GM23338 (cell line): ENCODE results near the gene ATP6V1E1. TPM values are rescaled to one million over a fixed set of nuclear protein-coding genes. Genes with fewer than 3 reads are reported as not detected.

Experiments used
- ATAC-seq: fragments of 200-7000 bp; cut with Tn5 transposase; 3 replicates; pipeline ENCODE4 v1.9.1; 2020
- DNase-seq: peaks from one replicate; pipeline ENCODE4 v3.0.0-alpha.2; 2015; ENCODE audit warnings: low spot score
- H2AFZ ChIP-seq: fragments of 200-600 bp; sonication (generic); 2 replicates; pipeline ENCODE4 v1.8.0; 2016; ENCODE audit warnings: antibody characterized with exemption, mild to moderate bottlenecking, moderate library complexity
- H3F3A ChIP-seq: fragments of 200-600 bp; sonication (generic); replicated peaks from 2 replicates; pipeline ENCODE4 v1.8.0; 2017; ENCODE audit warnings: antibody characterized with exemption, mixed run types, low read depth
- H3K27ac ChIP-seq: fragments of 200-600 bp; sonication (generic); 2 replicates; pipeline ENCODE4 v1.6.1; 2016; ENCODE audit warnings: low read depth
- H3K27me3 ChIP-seq: fragments of 200-600 bp; sonication (generic); 2 replicates; pipeline ENCODE4 v1.8.0; 2016; ENCODE audit warnings: mild to moderate bottlenecking, mixed run types, moderate library complexity; ENCODE audit not compliant: insufficient read depth
- H3K36me3 ChIP-seq: fragments of 200-600 bp; sonication (generic); 2 replicates; pipeline ENCODE4 v1.8.0; 2016; ENCODE audit warnings: mild to moderate bottlenecking; ENCODE audit not compliant: insufficient read depth
- H3K4me1 ChIP-seq: fragments of 200-600 bp; sonication (generic); 2 replicates; pipeline ENCODE4 v1.8.0; 2016; ENCODE audit warnings: mild to moderate bottlenecking, moderate library complexity; ENCODE audit not compliant: insufficient read depth
- H3K4me2 ChIP-seq: fragments of 200-600 bp; sonication (generic); 2 replicates; pipeline ENCODE4 v1.7.1; 2017; ENCODE audit warnings: mixed run types
- H3K4me3 ChIP-seq: fragments of 200-600 bp; sonication (generic); 2 replicates; pipeline ENCODE4 v1.6.1; 2016; ENCODE audit warnings: mixed run types
- H3K79me2 ChIP-seq: fragments of 200-600 bp; sonication (generic); replicated peaks from 2 replicates; pipeline ENCODE4 v1.8.0; 2017; ENCODE audit warnings: mild to moderate bottlenecking; ENCODE audit not compliant: insufficient read depth
- H3K9me2 ChIP-seq: fragments of 200-600 bp; sonication (generic); 2 replicates; pipeline ENCODE4 v1.8.0; 2017; ENCODE audit not compliant: insufficient read depth
- H4K20me1 ChIP-seq: fragments of 200-600 bp; sonication (generic); replicated peaks from 2 replicates; pipeline ENCODE4 v1.8.0; 2017; ENCODE audit warnings: mild to moderate bottlenecking; ENCODE audit not compliant: insufficient read depth
- H3K27ac Mint-ChIP-seq: 2 replicates; pipeline ENCODE4 v1.8.0; 2020; ENCODE audit warnings: inconsistent platforms, mild to moderate bottlenecking, moderate library complexity, mixed read lengths
- H3K27me3 Mint-ChIP-seq: 3 replicates; pipeline ENCODE4 v1.8.0; 2022; ENCODE audit warnings: low read depth, mild to moderate bottlenecking, moderate library complexity, mixed read lengths, inconsistent platforms; ENCODE audit not compliant: insufficient read depth, poor library complexity
- H3K36me3 Mint-ChIP-seq: 3 replicates; pipeline ENCODE4 v1.8.0; 2021; ENCODE audit warnings: low read depth, mild to moderate bottlenecking, inconsistent platforms, moderate library complexity, mixed read lengths
- H3K4me1 Mint-ChIP-seq: 3 replicates; pipeline ENCODE4 v1.8.0; 2020; ENCODE audit warnings: mild to moderate bottlenecking, inconsistent platforms, mixed read lengths
- H3K4me3 Mint-ChIP-seq: 3 replicates; pipeline ENCODE4 v1.8.0; 2021; ENCODE audit warnings: moderate library complexity, mild to moderate bottlenecking, inconsistent platforms, mixed read lengths
- H3K9me3 Mint-ChIP-seq: 3 replicates; pipeline ENCODE4 v1.8.0; 2020; ENCODE audit warnings: moderate library complexity, mild to moderate bottlenecking, inconsistent platforms, mixed read lengths
- EZH2 ChIP-seq: fragments of 200-600 bp; sonication (generic); IDR thresholded peaks from one replicate; pipeline ENCODE4 v1.8.0; 2017; ENCODE audit warnings: antibody characterized with exemption, mild to moderate bottlenecking, low read depth; ENCODE audit not compliant: unreplicated experiment
- EZH2phosphoT487 ChIP-seq: fragments of 200-600 bp; sonication (generic); IDR thresholded peaks from one replicate; pipeline ENCODE4 v1.8.1; 2018; ENCODE audit warnings: antibody characterized with exemption; ENCODE audit not compliant: unreplicated experiment
- NANOG ChIP-seq: IDR thresholded peaks from 2 replicates; pipeline ENCODE4 v1.6.1; 2016; ENCODE audit warnings: antibody characterized with exemption, borderline replicate concordance
- REST ChIP-seq: IDR thresholded peaks from one replicate; pipeline ENCODE4 v1.6.1; 2018; ENCODE audit warnings: antibody characterized with exemption; ENCODE audit not compliant: unreplicated experiment
- ZNF331 ChIP-seq: fragments of 250-450 bp; sonication (Bioruptor Pico); IDR thresholded peaks from 2 replicates; pipeline ENCODE4 v1.5.0; 2020; ENCODE audit warnings: low read depth, mild to moderate bottlenecking, moderate library complexity
- ZNF462 ChIP-seq: fragments of 250-450 bp; sonication (Bioruptor Pico); IDR thresholded peaks from 2 replicates; pipeline ENCODE4 v1.5.0; 2020; ENCODE audit warnings: mild to moderate bottlenecking, moderate library complexity
- polyA plus RNA-seq: library from polyadenylated mRNA; unstranded; fragments of >200 nt; fragmentation: Nextera tagmentation; extraction: Ambion mirVana; gene quantifications from 2 replicates; pipeline ENCODE4 v1.2.1, GENCODE V29; 2016
- total RNA-seq: library from RNA; depleted of rRNA; stranded (reverse); fragments of >200 nt; shearing (Covaris generic); gene quantifications from 2 replicates; pipeline ENCODE4 v1.2.3, GENCODE V29; 2014
- TF ChIP-seq, protein P1 (sequence below), 2 experiments: fragments of 200-600 bp in 1 of 2; sonication (generic) in 1 of 2; conservative IDR thresholded peaks; 2 replicates each; pipeline versions ENCODE4 v1.5.1 to v1.6.1; 2016 to 2017; ENCODE audit warnings: antibody characterized with exemption in 2 of 2, low read depth in 2 of 2, mild to moderate bottlenecking in 2 of 2, moderate library complexity in 1 of 2
- TF ChIP-seq, protein P2 (sequence below): IDR thresholded peaks from 2 replicates; pipeline ENCODE4 v1.6.1; 2016; ENCODE audit warnings: antibody characterized with exemption

Gene ATP6V1E1
- total and polyA plus RNA-seq, 2 experiments from 2014 or later: 74.5 to 81.7 TPM

DNA sequence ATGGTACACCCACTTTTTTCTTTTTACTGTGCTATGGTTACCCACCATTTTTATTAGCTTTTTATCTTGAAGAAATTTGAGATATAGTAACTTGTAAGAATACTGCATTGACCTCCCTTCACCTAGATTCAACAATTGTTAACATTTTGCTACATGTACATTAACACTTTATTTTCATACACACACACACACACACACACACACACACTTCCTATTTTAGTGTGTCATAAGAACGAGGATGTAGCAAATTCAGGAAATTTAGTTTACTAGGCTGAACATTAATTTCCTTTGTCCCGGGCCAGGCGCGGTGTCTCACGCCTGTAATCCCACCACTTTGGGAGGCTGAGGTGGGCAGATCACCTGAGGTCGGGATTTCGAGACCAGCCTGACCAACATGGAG lies 1.1 kb upstream of the ATP6V1E1 start (continued):
- TF ChIP-seq REST (no peak), NANOG (no peak), EZH2 (no peak)
- TF ChIP-seq, protein P1, sequence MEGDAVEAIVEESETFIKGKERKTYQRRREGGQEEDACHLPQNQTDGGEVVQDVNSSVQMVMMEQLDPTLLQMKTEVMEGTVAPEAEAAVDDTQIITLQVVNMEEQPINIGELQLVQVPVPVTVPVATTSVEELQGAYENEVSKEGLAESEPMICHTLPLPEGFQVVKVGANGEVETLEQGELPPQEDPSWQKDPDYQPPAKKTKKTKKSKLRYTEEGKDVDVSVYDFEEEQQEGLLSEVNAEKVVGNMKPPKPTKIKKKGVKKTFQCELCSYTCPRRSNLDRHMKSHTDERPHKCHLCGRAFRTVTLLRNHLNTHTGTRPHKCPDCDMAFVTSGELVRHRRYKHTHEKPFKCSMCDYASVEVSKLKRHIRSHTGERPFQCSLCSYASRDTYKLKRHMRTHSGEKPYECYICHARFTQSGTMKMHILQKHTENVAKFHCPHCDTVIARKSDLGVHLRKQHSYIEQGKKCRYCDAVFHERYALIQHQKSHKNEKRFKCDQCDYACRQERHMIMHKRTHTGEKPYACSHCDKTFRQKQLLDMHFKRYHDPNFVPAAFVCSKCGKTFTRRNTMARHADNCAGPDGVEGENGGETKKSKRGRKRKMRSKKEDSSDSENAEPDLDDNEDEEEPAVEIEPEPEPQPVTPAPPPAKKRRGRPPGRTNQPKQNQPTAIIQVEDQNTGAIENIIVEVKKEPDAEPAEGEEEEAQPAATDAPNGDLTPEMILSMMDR (conservative IDR thresholded peaks at IDR 0.05; ENCODE audit: low read depth in 2 of 2): no peak

GRCh38 chr22:17629173-17629489 lies 582 bp upstream of the ATP6V1E1 start:
- H3K36me3 Mint-ChIP-seq: no peaks in the 10 kb centered on the region
- peak overlapping the region; percentile 96 for H3K4me3 Mint-ChIP-seq
- TF ChIP-seq ZNF462 (CRISPR knock-in tag) (no peak), ZNF331 (CRISPR knock-in tag) (no peak), REST (no peak), EZH2 (no peak), EZH2phosphoT487 (no peak)
- TF ChIP-seq, protein P2, sequence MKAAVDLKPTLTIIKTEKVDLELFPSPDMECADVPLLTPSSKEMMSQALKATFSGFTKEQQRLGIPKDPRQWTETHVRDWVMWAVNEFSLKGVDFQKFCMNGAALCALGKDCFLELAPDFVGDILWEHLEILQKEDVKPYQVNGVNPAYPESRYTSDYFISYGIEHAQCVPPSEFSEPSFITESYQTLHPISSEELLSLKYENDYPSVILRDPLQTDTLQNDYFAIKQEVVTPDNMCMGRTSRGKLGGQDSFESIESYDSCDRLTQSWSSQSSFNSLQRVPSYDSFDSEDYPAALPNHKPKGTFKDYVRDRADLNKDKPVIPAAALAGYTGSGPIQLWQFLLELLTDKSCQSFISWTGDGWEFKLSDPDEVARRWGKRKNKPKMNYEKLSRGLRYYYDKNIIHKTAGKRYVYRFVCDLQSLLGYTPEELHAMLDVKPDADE: no peak

More at GRCh38 chr22:17629173-17629489, 582 bp upstream of the ATP6V1E1 start:
- Histone ChIP-seq H2AFZ (no peak overlapping the region), H3K9me2 (no peaks in the 10 kb centered on the region), H3K4me2 (peak overlapping the region; percentile 68), H3K27ac (peak overlapping the region; percentile 82), H3K36me3 (no peaks in the 10 kb centered on the region), H4K20me1 (peaks cover 11% of the 10 kb centered on the region), H3K4me1 (no peaks in the 10 kb centered on the region; the same call in 1 of the 2 replicates), H3K27me3 (no peaks in the 10 kb centered on the region), H3F3A (0 out of 2 replicates have a peak, but pooled peaks cover 2% of the 10 kb centered on the region), H3K4me3 (peak overlapping the region; percentile 69), H3K79me2 (peaks cover 43% of the 10 kb centered on the region)
- Mint-ChIP-seq H3K9me3 (no peaks in the 10 kb centered on the region), H3K27ac (peak overlapping the region; percentile 99), H3K27me3 (peaks cover 2% of the 10 kb centered on the region), H3K4me1 (peaks cover 7% of the 10 kb centered on the region; the same call in 2 of the 3 replicates)
- peak; percentile 17 for DNase-seq
- ATAC-seq: peak; percentile 20
